HG03457 (cell line): Measurements from ENCODE around the gene TDRKH.
A peak's percentile ranks its signal among the peaks of the same experiment; 100 is the strongest.

ENCODE experiments used
- ATAC-seq: cut with Tn5 transposase; IDR thresholded peaks from one replicate; pipeline ENCODE4 v1.9.1; 2021; ENCODE audit warnings: moderate number of reproducible peaks; ENCODE audit not compliant: unreplicated experiment

TDRKH gene

DNA sequence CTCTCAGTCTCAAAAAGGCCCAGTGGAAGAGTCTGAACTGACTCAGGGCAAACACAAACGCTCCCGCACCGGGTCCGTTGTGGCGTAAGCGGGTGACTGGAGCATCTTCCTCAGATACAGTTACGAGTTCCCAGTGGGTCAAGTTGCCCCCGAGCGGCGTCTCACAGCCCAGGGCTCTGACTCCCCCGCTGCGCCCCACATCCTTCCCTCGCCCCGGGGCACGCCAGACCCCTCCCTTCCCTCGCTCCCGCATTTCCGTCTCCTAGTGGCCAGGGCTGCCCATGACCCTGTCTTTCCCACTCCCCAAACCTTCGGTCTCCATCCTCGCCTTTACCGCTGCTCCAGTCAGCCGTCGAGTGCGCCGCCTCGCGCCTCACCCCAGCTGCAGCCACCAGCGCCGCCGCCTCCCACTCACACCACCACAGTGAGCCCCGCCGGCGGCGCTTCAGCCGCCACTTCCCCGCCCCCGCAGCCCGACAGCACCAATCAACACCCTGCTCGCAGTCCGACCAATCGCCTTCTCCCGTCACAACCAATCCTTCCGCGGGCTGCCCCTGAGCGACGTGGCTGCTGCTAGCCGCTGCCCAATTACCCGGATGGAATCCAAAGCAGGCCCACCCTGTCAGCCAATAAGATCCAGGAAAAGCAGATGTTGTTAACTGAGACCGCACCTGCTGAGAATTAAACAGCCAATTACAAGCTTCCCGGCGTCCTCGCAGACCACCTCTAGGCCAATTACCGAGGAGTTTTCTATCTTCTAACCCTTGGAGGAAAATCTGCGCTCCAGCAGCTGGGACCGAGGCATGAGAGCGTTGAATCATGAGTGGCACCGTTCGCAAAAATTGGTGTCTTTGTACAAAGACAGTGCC lies at the start of gene TDRKH:
TDRKH (minus strand) TSS at position 430 of the 869 bp plus-strand sequence. CDS start 7,478 bp downstream, outside the sequence.
- peak; percentile 81 for ATAC-seq

DNA sequence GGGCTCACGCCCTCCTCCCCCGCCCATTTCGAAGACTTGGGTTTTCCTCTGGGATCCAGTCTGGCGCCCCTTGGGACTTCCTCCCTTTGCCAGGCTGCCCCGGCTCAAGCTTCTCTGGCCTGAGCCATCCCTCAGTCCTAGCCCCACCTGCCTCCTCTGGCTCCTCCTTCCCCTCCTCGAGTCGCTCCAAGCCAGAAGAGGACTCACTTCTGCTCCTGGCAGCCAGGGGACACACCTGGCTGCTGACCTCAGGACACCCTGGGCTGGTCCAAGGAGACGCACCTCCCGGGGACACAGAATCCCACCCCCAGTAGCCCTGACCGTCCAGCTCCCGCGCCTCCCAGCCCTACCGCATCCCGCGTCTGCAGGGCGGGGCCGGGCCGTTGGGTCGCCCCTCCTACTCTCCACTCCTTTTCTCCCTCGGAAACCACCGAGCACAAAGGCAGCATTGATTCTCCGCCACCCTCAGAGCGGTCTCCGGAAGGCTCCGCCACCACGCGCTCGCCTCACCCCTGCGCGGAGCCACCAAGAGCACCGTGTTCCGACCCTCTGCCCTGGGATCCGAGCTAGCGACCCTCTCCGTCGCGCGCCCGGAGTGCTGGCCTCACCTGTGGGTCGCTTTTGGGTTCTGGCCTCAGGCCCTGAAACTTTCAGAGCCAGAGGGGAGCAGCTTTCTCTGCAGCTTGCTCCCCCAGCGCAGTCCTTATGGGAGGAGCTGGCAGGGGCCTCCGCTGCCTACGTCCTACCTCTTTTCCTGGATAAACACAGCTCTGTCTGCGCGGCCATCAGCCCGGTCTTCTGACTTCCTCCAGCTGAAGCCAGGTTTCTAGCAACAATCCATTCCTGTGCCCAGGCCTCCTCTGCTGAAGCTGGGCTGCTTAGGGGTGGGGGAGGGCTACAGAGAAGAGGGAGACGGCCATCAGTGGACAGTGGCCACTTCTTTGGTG lies 49.4 kb upstream of the TDRKH start, which contains the start of gene C2CD4D:
C2CD4D (minus strand) TSS at position 364 of the 947 bp plus-strand sequence. CDS start 831 bp downstream, outside the sequence.
- ATAC-seq: no peak

GRCh38 chr1:151839082-151839412 lies 48.7 kb upstream of the TDRKH start:
- no peak for ATAC-seq

DNA sequence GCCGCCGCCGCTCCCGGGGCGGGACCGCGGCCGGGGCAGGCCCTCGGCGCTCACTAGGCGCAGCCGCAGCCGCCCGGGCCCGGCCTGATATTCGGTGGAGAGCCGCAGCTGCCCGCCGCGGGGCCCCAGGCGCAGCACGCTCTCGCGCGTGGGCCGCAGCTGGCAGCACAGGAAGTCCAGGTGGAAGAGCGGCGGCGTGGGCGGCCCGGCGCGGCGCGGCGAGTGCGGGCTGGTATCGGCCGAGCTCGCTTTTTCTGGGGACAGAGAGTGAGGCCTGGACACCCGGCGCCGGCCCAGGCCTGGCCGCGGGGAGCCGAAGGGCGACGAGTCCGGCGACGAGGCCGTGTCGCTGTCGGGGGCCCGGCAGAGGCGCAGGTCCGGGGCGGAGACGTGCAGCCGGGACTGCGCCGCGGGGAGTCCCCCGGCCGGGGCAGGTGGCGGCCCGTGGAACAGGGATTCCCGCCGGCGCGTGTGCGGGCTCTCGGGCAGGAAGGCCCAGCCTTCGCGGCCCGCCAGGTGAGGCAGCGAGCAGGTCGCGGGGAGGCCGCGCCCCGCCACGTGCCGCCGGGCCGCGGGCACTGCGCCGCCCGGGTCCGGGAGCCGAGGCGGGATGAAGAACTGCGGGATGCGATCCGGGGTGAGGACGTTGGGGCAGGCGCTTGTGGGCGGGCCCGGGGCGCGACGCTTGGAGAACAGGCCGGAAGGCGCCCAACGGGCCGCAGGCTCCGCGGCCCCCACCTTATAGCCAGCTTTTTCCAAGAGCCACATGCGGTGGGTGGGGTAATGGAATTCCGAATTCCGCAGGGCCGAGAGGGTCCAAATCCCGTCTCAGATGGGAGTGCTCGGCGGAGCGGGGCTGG lies 48.2 kb upstream of the TDRKH start:
- no peak for ATAC-seq

- no peak for ATAC-seq
Observed at GRCh38 chr1:151837884-151838221, 47.6 kb upstream of the TDRKH start.

DNA sequence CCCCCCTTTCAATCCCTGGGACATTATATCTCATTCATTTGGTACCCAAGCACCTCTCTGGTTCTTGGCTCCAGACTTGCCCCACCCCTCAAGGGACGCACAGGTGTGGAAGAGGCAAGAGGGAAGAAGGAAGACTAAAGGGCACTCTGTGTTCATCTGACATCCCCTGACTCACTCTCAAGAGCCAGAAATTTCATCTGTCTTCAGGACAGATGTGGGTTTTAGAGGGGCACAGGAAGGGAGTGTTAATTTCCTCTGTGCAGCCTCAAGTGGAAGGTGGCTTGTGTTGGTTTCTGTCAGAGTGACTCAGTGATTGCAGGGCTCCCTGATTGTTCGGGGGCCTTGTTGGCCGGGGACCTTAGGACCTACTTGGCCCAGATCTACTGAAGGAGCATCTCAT lies 46.9 kb upstream of the TDRKH start:
- no peak for ATAC-seq

- no peak for ATAC-seq
Observed at GRCh38 chr1:151835596-151835995, 45.3 kb upstream of the TDRKH start.

GRCh38 chr1:151834239-151834638 lies 43.9 kb upstream of the TDRKH start:
- ATAC-seq: no peak

- ATAC-seq: no peak
Observed at GRCh38 chr1:151833172-151833900, 43.0 kb upstream of the TDRKH start.

DNA sequence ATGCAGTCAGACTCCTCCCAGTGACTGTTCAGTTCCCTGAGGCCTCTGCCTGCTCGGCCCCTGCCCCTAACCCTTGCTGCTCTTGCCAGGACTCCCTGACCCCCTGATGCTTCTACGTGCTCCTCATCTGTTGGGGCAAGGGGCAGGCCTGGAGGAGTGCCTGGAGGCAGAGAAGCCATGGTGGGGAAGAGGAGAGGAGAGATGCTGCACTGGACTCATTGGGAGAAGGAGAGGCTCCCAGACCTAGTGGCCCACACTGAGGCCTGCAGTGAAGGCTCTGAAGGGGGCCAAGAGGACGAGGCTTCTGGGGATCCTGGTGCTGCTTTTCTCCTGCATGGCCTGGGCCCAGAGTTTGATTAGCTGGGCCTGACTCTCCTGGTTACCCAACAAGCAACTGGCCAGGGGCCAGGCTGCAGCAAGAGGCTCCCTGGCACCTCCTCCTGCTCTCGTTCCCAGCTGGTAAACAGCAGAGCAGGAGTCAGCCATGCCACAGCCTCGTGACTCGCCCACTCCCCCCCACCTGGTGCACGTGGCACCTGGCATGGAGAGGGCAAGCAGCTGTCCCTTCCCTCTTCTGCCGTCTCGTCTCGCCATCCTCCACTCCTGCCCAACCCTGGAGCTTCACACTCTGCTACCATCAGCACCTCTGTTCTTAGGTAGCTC lies 42.1 kb upstream of the TDRKH start:
- no peak for ATAC-seq

GRCh38 chr1:151831605-151832004 lies 41.3 kb upstream of the TDRKH start, which contains the start of gene RORC:
RORC (minus strand) TSS chr1:151831802; CDS start chr1:151831764, 38 bp downstream.
- no peak for ATAC-seq

DNA sequence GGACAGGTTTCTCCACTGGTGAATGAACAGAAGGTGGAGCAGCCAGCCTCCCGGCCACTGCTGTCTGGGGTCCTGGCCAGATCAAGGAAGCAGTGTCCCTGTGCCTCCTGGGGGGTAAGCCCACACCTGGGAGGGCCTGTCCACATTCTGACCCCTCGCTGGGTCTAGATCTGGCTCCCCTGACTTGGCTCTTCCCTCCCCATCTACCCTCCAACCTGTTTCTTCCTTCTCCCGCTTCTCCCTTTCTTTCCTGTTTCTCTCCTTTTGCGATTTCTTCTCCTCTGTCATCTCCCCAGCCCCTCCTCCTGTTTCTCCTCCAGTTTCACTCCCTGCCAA lies 40.9 kb upstream of the TDRKH start:
- ATAC-seq: no peak

GRCh38 chr1:151830055-151830454 lies 39.8 kb upstream of the TDRKH start:
- ATAC-seq: no peak

GRCh38 chr1:151829352-151830046 lies 39.2 kb upstream of the TDRKH start:
- ATAC-seq: no peak

DNA sequence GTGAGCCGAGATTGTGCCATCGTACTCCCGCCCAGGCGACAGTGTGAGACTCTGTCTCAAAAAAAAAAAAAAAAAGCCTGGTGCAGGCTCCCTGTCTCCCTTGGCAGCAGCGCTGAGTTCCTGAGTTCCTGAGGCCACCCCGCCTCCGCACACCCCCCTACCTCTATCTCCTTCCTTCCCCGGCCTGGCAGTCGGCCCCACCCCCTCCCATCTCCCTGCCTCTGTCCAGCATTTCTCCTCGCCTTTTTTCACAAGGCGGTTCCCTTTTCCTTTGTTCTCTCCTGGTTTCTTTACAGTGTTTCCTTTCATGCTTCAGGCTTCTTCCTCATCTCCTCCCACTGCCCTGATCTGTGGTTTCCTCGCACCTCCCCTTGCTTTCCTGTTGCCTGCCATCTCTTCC lies 38.6 kb upstream of the TDRKH start:
- ATAC-seq: no peak

DNA sequence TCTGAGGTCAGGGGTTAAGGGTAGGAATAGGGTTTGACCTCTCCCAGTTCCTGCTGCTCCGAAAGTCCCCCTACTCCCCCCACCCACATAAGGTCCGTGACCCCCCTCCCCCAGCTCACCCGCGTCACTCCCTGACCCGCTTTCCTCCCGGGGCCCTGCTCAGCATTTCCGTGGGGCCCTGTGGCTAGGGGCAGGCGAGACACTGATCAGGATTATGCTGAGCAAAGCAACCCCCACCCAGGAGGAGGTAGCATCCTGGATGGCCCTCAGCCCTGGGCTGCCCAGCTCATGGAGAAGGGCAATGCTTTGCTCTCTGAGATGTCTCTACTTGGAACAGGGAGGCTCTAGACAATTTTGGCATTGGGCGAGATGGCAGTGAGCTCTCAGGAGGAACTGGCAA lies 37.6 kb upstream of the TDRKH start:
- no peak for ATAC-seq

DNA sequence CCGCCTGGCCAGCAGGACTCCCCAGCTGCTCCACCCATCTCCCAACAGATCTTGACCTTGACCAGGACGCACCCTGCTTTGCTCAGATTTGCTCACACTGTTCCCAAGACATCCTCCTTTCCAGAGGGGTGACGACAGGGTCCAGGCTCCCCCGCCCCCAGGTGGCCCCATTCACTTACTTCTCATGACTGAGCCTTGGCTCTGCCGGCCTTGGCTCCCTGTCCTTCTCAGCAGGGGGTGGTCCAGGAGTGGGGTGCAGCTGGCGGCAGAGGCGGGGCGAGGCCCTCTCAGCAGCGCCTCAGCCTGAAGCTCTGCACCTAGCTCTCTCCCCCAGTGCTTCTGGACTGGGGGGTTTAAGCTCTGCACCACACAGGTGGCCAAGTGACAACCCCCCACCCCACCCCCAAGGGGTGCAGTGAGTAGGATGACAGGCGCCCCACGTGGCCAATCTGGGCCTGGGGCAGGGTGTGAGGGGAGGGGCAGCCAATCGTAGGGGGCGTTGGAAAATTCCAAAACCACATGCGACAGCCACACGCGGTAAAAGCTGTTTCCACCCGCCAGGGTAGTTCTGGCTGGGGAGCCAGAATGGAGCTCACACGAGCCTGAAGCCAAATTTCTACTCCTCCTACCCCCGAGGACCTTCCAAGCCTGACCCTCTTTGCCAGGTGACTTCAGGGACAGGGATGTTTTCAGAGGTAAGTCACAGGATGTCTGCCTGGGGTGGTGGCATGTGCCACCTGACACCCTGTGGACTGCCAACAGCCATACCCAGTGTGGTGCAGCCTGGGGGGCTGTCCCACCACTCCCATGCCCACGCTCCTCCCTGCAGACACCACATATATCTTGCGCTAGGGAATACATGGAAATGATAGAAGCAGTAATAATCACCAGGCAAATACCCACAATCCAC lies 35.7 kb upstream of the TDRKH start:
- ATAC-seq: no peak

DNA sequence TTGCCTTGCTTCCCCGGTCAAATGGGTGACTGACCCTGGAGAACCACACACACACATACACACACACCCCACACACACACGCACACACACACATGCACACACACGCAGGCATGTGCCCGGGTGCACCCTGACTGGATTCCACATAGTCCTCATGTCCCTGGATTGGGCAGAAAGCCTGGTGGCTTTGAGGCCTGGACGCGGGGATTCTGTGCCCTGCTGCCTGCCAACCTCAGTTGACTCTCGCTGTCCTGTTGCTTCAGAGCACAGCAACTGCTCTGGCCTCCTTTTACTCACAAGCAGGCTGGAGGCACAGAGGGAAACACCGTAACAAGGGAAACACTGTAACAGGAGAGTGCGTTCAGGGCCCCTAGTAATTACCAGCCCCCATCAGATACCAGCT lies 34.9 kb upstream of the TDRKH start:
- ATAC-seq: no peak
